H1 (cell line): ENCODE results near the gene PSD. TPM values are rescaled to one million over a fixed set of nuclear protein-coding genes. Genes with fewer than 3 reads are reported as not detected.

Experiments used
- CTCF ChIA-PET: fragments of 300-600 bp; sonication (Branson Sonifier 250); formaldehyde crosslinking; loops from one replicate; lab custom pipeline; 2021; ENCODE audit not compliant: partially characterized antibody; lab: Charles Lee
- POLR2A ChIA-PET: fragments of 300-600 bp; sonication (Branson Sonifier 250); formaldehyde crosslinking; loops from one replicate; lab custom pipeline; 2021; ENCODE audit warnings: inconsistent platforms; ENCODE audit not compliant: partially characterized antibody; lab: Charles Lee
- DNase-seq, 2 experiments: peaks; one replicate each; pipeline versions ENCODE4 v3.0.0 to v3.0.0-alpha.2; 2010 to 2022; ENCODE audit warnings: low spot score in 2 of 2, low read depth in 1 of 2, mixed read lengths in 1 of 2
- FAIRE-seq: peaks from 2 replicates; lab custom pipeline; 2011; peaks lifted over from hg19 to GRCh38; lab: Jason Lieb, UNC
- H2AFZ ChIP-seq: 2 replicates; pipeline ENCODE4 v1.8.1; 2012; ENCODE audit warnings: low read length, inconsistent platforms
- H2AK5ac ChIP-seq: 2 replicates; pipeline ENCODE4 v1.6.1; 2013; ENCODE audit warnings: low read depth, low read length
- H2BK120ac ChIP-seq: replicated peaks from 2 replicates; pipeline ENCODE3; 2013; ENCODE audit warnings: low read depth, low read length, inconsistent platforms
- H2BK12ac ChIP-seq: 2 replicates; pipeline ENCODE4 v1.6.1; 2013; ENCODE audit warnings: low read depth, low read length
- H2BK15ac ChIP-seq: 2 replicates; pipeline ENCODE4 v1.6.1; 2013; ENCODE audit warnings: low read length
- H2BK20ac ChIP-seq: 2 replicates; pipeline ENCODE4 v1.6.1; 2013; ENCODE audit warnings: low read length
- H2BK5ac ChIP-seq: 2 replicates; pipeline ENCODE4 v1.6.1; 2013; ENCODE audit warnings: low read depth, low read length
- H3K14ac ChIP-seq: 2 replicates; pipeline ENCODE4 v1.6.1; 2013; ENCODE audit warnings: inconsistent platforms; ENCODE audit not compliant: insufficient read length
- H3K18ac ChIP-seq: 2 replicates; pipeline ENCODE4 v1.6.1; 2013; ENCODE audit warnings: low read length; ENCODE audit errors: extremely low read depth
- H3K23ac ChIP-seq: 2 replicates; pipeline ENCODE4 v1.6.1; 2013; ENCODE audit warnings: inconsistent platforms; ENCODE audit not compliant: insufficient read length
- H3K23me2 ChIP-seq: 2 replicates; pipeline ENCODE4 v1.6.1; 2013; ENCODE audit warnings: low read depth, low read length
- H3K27ac ChIP-seq: 2 replicates; pipeline ENCODE4 v1.6.1; 2011; ENCODE audit warnings: low read depth, low read length, inconsistent platforms
- H3K27me3 ChIP-seq, 4 experiments: replicated peaks in 1 of 4; 1 replicate in 1 of 4; 2 replicates in 3 of 4; pipeline versions ENCODE4 v1.6.1 to v1.8.1; 2011 to 2013; ENCODE audit warnings: low read length in 3 of 4, mild to moderate bottlenecking in 3 of 4, inconsistent platforms in 2 of 4, mixed read lengths in 2 of 4, moderate library complexity in 1 of 4; ENCODE audit not compliant: control insufficient read depth in 3 of 4, insufficient read depth in 3 of 4; ENCODE audit errors: extremely low read depth in 1 of 4
- H3K36me3 ChIP-seq, 4 experiments: 2 replicates each; pipeline versions ENCODE4 v1.6.1 to v1.8.1; 2011 to 2013; ENCODE audit warnings: mild to moderate bottlenecking in 4 of 4, low read length in 3 of 4, moderate library complexity in 2 of 4, control low read depth in 1 of 4, inconsistent platforms in 1 of 4; ENCODE audit not compliant: insufficient read depth in 4 of 4, control insufficient read depth in 2 of 4
- H3K4ac ChIP-seq: replicated peaks from 2 replicates; pipeline ENCODE3; 2013; ENCODE audit warnings: low read length, low read depth, mixed read lengths, inconsistent platforms; ENCODE audit not compliant: insufficient read length
- H3K4me1 ChIP-seq, 4 experiments: replicated peaks in 1 of 4; 1 replicate in 1 of 4; 2 replicates in 3 of 4; pipeline versions ENCODE4 v1.6.1 to v1.8.1; 2011 to 2013; ENCODE audit warnings: low read length in 3 of 4, inconsistent platforms in 2 of 4, mixed read lengths in 1 of 4; ENCODE audit not compliant: insufficient read depth in 4 of 4, control insufficient read depth in 3 of 4
- H3K4me2 ChIP-seq, 2 experiments: 2 replicates each; pipeline versions ENCODE4 v1.6.1 to v1.8.1; 2011 to 2013; ENCODE audit warnings: low read depth in 2 of 2, low read length in 2 of 2, control low read depth in 1 of 2, inconsistent platforms in 1 of 2, mild to moderate bottlenecking in 1 of 2; ENCODE audit not compliant: insufficient read depth in 1 of 2
- H3K4me3 ChIP-seq, 4 experiments: fragments of 200-600, 300-600 bp in 1 of 4; sonication (generic), shearing (Covaris generic), sonication (Bioruptor Twin) in 1 of 4; 2 replicates each; pipeline versions ENCODE4 v1.5.1 to v1.8.1; 2011 to 2016; ENCODE audit warnings: low read length in 4 of 4, low read depth in 3 of 4, control low read depth in 2 of 4, inconsistent platforms in 2 of 4, mild to moderate bottlenecking in 2 of 4, mixed read lengths in 1 of 4, moderate library complexity in 1 of 4; ENCODE audit not compliant: insufficient read depth in 2 of 4; ENCODE audit errors: extremely low read depth in 1 of 4
- H3K56ac ChIP-seq: replicated peaks from 2 replicates; pipeline ENCODE3; 2013; ENCODE audit warnings: low read depth, mild to moderate bottlenecking, mixed read lengths, low read length, inconsistent platforms; ENCODE audit not compliant: insufficient read length
- H3K79me1 ChIP-seq: 2 replicates; pipeline ENCODE4 v1.6.1; 2013; ENCODE audit warnings: low read depth, low read length, control low read depth
- H3K79me2 ChIP-seq, 2 experiments: 2 replicates each; pipeline versions ENCODE4 v1.6.1 to v1.8.1; 2012 to 2013; ENCODE audit warnings: low read length in 2 of 2, mild to moderate bottlenecking in 2 of 2, inconsistent platforms in 1 of 2; ENCODE audit not compliant: insufficient read depth in 2 of 2, control insufficient read depth in 1 of 2
- H3K9ac ChIP-seq, 4 experiments: replicated peaks in 1 of 4; 1 replicate in 1 of 4; 2 replicates in 3 of 4; pipeline versions ENCODE4 v1.6.1 to v1.8.1; 2011 to 2013; ENCODE audit warnings: low read depth in 3 of 4, low read length in 3 of 4, control low read depth in 2 of 4, mild to moderate bottlenecking in 2 of 4, moderate library complexity in 2 of 4, inconsistent platforms in 1 of 4; ENCODE audit errors: extremely low read depth in 1 of 4
- H3K9me3 ChIP-seq, 2 experiments: 2 replicates each; pipeline versions ENCODE4 v1.6.1 to v1.8.1; 2012 to 2013; ENCODE audit warnings: mild to moderate bottlenecking in 2 of 2, moderate library complexity in 2 of 2, control low read depth in 1 of 2, inconsistent platforms in 1 of 2, low read depth in 1 of 2, low read length in 1 of 2, mixed read lengths in 1 of 2; ENCODE audit not compliant: insufficient read depth in 2 of 2
- H4K20me1 ChIP-seq, 2 experiments: replicated peaks in 1 of 2; 2 replicates each; pipeline versions ENCODE3 to v1.8.1; 2011 to 2013; ENCODE audit warnings: inconsistent platforms in 2 of 2, low read length in 2 of 2, mild to moderate bottlenecking in 1 of 2; ENCODE audit not compliant: insufficient read depth in 2 of 2, control insufficient read depth in 1 of 2
- H4K5ac ChIP-seq: 2 replicates; pipeline ENCODE4 v1.6.1; 2013; ENCODE audit warnings: low read length, low read depth, mixed read lengths, inconsistent platforms; ENCODE audit not compliant: insufficient read length
- H4K8ac ChIP-seq: 2 replicates; pipeline ENCODE4 v1.8.0; 2013; ENCODE audit warnings: mild to moderate bottlenecking, moderate library complexity, low read length, inconsistent platforms; ENCODE audit not compliant: insufficient read depth; ENCODE audit errors: extremely low read depth
- H4K91ac ChIP-seq: replicated peaks from 2 replicates; pipeline ENCODE3; 2013; ENCODE audit warnings: low read length, mixed read lengths, inconsistent platforms; ENCODE audit not compliant: insufficient read length
- SAP30 ChIP-seq: fragments of 300-600 bp; sonication (generic); IDR thresholded peaks from 2 replicates; pipeline ENCODE4 v1.7.1; 2012; ENCODE audit warnings: low read length, moderate library complexity, mild to moderate bottlenecking, inconsistent platforms; ENCODE audit not compliant: insufficient read depth, insufficient replicate concordance
- SIRT6 ChIP-seq: IDR thresholded peaks from one replicate; pipeline ENCODE4 v1.7.1; 2012; ENCODE audit warnings: low read length, inconsistent platforms
- WGBS, 2 experiments: shearing (Covaris generic) in 1 of 2; methylation state at CpG; one replicate each; pipeline versions ENCODE4 v1.1.6 to v1.1.7; 2013 to 2015; ENCODE audit warnings: low lambda C conversion rate in 2 of 2, mixed read lengths in 2 of 2, inconsistent platforms in 1 of 2, low coverage in 1 of 2, missing lambda C conversion rate in 1 of 2; ENCODE audit not compliant: insufficient replicate concordance in 2 of 2, insufficient coverage in 1 of 2, insufficient read length in 1 of 2; ENCODE audit errors: extremely low coverage in 1 of 2, missing lambda C conversion rate in 1 of 2; 5-methylcytosine and 5-hydroxymethylcytosine counted together
- polyA plus RNA-seq, 7 experiments: library from polyadenylated mRNA; depleted of rRNA in 3 of 7; stranded (reverse) in 5 of 7; unstranded in 2 of 7; fragments of >200 nt in 5 of 7; fragments of 200-250 nt in 2 of 7; gene quantifications; 1 replicate in 5 of 7; 2 replicates in 1 of 7; 4 replicates in 1 of 7; pipeline versions ENCODE4 v1.2.1 to v1.2.3, GENCODE V29; 2011 to 2013; ENCODE audit warnings: missing spikeins in 2 of 7, mixed read lengths in 2 of 7
- total RNA-seq: library from RNA; stranded (reverse); fragmentation: NEBNext Ultra II Directional; extraction: Animal tissue kit (Norgen Biotek cat#: 25700); gene quantifications from 2 replicates; pipeline ENCODE4 v1.2.1, GENCODE V29; 2021

Gene PSD
- total and polyA plus RNA-seq, 2 of the 8 experiments (the other 6 are each of a cell fraction or from before 2014, with no cell fraction given), result 5.4 to 6.0 TPM

GRCh38 chr10:102396317-102396650 is 22.3 kb downstream of the PSD start:
- peak overlapping the region in 3 of 4 experiments; percentile 3 to 72 (median 71); a peak in 3 of 7 replicates for H3K9ac ChIP-seq
- 0 out of 2 replicates have a peak overlapping the region, but pooled peaks have one; percentile 2 for H2BK5ac ChIP-seq
- H3K56ac ChIP-seq, result no peak overlapping the region
- H3K18ac ChIP-seq, result peak overlapping the region; percentile 2; the same call in 1 of the 2 replicates
- H4K91ac ChIP-seq, result no peak overlapping the region
- H2BK12ac ChIP-seq, result no peak overlapping the region
- ChIA-PET POLR2A (interaction anchor here (1.1 to 6.1 kb wide), 9 partner anchors 9 to 165 kb away, joined by 4 to 38 read pairs (median 9); partner anchors contain the start of genes CUEDC2, FBXL15 and PSD), CTCF (interaction anchor here (1.0 to 16.4 kb wide), 13 partner anchors 9 to 227 kb away, joined by 3 to 357 read pairs (median 8); partner anchors contain the start of genes CUEDC2, ELOVL3, FBXL15 and PSD)
- H3K4me3 ChIP-seq, result peak overlapping the region; percentile 29 to 75 (median 68)
- peaks cover 13% of the 10 kb centered on the region for H3K23me2 ChIP-seq
- no peaks in the 10 kb centered on the region for H3K79me1 ChIP-seq
- no peak for DNase-seq
- peaks cover 0 to 24% (median 14%) of the 10 kb centered on the region in 4 experiments; a peak in 6 of 7 replicates for H3K4me1 ChIP-seq
- H4K8ac ChIP-seq, result no peak overlapping the region
- H3K27ac ChIP-seq, result peak overlapping the region; percentile 69; the same call in 1 of the 2 replicates
- H3K4ac ChIP-seq, result no peak overlapping the region
- no peak overlapping the region for H2BK20ac ChIP-seq
- peak overlapping the region; percentile 91 to 98 for H3K4me2 ChIP-seq
- no peaks in the 10 kb centered on the region for H3K79me2 ChIP-seq
- no peak overlapping the region for H2AFZ ChIP-seq
- H4K5ac ChIP-seq, result no peak overlapping the region
- no peak for FAIRE-seq
- H3K23ac ChIP-seq, result no peak overlapping the region
- no peak overlapping the region for H2BK120ac ChIP-seq
- WGBS, 2 experiments, result 68% methylated on average over 3 of the region's 4 CpGs; no CpG with 5 or more reads in 1 of the 2 experiments
- no peak overlapping the region for H3K14ac ChIP-seq
- H3K27me3 ChIP-seq, result peaks cover 0 to 24% (median 18%) of the 10 kb centered on the region in 4 experiments; a peak in 6 of 7 replicates
- peak overlapping the region; percentile 55 for H2AK5ac ChIP-seq
- H4K20me1 ChIP-seq, result peaks cover 6 to 12% of the 10 kb centered on the region in 2 experiments
- H3K9me3 ChIP-seq, result no peaks in the 10 kb centered on the region
- no peak overlapping the region for H2BK15ac ChIP-seq
- TF ChIP-seq SAP30, result peak; percentile 10
- TF ChIP-seq SIRT6, result no peak
- peaks cover 0 to 7% (median 4%) of the 10 kb centered on the region in 4 experiments; a peak in 5 of 8 replicates for H3K36me3 ChIP-seq
